Measurements from ENCODE around the gene NBPF26.
"Not testable (repeated sequence)": the region's sequence is repeated elsewhere in the genome, so short reads cannot be mapped to it uniquely, and the experiment has no call there.

NBPF26 gene

DNA sequence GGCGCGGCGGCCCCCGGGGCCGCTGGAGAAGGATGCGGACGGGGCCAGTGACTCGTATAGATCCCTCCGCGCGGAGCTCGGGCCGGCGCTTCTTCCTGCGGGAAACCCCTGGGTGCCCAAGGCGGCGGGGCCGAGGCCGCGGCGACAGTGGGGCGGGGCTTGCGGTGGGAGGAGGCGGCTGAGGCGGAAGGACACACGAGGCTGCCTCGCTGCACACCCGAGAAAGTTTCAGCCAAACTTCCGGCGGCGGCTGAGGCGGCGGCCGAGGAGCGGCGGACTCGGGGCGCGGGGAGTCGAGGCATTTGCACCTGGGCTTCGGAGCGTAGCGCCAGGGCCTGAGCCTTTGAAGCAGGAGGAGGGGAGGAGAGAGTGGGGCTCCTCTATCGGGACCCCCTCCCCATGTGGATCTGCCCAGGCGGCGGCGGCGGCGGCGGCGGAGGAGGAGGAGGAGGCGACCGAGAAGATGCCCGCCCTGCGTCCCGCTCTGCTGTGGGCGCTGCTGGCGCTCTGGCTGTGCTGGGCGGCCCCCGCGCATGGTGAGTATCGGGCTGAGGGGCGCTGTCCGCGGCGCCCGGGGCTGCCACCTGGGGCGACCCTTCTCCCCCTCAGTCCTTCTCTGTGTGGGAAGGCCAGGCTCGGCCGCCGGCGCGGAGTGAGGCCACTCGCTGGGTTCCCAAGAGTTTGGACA, at the start of gene NBPF26:
Gene NBPF26, plus strand, starts transcription at position 231 of the 688 bp plus-strand sequence.
- in situ Hi-C loops (cut with MboI; ENCODE audit: low sequenced_read_pairs), result not testable (repeated sequence)

DNA sequence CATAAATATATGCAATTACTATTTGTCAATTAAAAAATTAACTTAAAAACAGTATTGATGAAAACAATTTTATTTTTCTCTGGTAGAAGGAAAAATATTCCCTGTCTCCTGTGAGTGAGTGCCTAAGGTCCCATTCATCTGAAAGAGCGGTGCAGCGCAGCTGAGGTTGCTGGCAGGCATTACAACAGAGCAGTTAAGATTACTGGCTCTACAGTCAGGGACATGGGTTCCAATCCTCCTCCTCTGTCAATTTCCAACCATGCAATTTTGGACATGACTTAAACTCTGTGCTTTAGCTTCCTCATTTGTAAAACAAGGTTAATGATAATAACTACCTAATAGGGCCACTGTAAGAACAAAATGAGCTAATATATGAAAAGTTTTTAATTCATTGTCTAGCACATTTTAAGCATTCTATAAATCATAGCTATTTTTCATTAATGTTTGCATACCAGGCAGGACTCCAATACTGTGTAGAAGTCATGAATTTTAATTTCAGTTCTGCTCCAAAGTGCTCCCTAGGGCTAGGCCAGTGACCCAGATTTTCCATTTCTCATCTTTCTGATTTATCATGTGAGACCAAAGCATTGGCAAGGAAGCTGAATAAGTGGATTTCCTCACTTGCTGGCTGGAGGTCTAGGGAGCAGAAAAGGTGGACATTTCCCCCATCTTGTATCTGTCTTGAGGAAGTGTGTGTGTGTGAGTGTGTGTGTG, 43.5 kb upstream of the NBPF26 start:
- in situ Hi-C loops (cut with MboI; ENCODE audit: low sequenced_read_pairs), result not testable (repeated sequence)

DNA sequence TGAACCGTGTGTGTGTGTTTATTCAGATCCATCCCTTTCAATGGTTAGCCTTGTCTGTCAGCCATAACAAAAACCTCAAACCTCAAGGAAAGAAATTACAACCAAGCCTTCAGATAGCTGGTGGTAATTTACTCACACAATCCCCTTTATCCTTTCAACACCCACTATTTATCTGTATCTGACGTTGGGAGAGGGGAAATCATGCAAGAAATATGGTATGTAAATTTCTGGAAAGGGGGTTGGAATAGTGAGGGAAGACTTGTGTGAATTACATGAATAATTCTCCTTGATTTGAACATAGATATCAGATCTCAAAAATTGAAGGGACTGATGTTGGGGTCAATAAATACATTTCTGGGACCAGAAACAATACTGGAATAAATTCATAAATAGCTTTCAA, 42.8 kb upstream of the NBPF26 start:
- in situ Hi-C loops (cut with MboI; ENCODE audit: low sequenced_read_pairs), result not testable (repeated sequence)

DNA sequence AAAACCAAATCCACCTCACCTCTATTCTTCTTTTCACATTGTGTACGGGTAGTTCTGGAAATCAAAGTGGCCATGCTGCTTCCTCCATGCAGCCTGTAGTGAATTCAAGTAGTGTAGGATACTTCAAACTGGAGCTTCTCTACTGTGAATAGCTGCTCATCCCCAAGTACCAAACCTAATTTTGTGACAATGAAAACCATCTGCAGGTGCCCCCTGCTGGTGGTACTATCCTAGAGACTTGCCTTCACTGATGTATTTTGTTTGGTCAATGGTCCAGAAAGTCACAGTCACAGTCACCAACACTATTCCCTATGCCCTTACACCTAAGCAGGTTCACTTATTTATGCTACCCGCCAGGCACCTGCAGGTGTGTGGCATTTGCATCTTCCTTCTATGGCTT, 39.3 kb upstream of the NBPF26 start:
- in situ Hi-C loops (cut with MboI; ENCODE audit: low sequenced_read_pairs), result not testable (repeated sequence)

DNA sequence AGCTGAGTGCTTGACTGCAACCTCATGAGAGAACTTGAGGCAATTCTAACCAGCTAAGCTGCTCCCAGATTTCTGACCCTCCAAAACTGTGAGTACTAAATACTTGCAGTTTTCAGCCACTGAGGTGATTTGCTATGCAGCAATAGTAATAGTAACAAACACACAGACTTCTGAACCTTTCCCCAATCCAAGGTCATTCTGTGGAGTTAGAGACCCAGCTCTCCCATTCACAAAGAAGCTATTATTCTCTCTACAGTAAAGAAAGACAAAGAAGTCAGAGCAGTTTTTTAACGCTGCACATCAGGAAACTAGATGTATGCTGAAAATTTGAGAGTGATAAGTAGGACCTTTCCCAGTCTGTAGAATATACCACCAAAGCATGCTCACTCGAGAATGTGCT, 38.1 kb upstream of the NBPF26 start:
- in situ Hi-C loops (cut with MboI; ENCODE audit: low sequenced_read_pairs), result not testable (repeated sequence)

DNA sequence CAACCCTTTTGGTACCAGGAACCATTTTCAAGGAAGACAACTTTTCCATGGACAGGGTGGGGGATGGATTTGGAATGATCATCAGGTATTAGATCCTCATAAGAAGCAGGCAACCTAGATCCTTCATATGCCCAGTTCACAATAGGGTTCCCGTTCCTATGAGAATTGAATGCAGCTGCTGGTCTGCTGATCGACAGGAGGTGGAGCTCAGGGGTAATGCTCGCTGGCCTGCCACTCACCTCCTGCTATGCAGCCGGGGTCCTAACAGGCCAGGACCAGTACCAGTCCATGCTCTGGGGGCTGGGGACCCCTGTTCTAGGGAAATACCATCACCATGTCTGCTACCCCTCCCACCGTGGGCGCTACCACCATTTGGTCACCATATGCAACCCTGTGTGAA, 36.5 kb upstream of the NBPF26 start:
- in situ Hi-C loops (cut with MboI; ENCODE audit: low sequenced_read_pairs), result not testable (repeated sequence)

DNA sequence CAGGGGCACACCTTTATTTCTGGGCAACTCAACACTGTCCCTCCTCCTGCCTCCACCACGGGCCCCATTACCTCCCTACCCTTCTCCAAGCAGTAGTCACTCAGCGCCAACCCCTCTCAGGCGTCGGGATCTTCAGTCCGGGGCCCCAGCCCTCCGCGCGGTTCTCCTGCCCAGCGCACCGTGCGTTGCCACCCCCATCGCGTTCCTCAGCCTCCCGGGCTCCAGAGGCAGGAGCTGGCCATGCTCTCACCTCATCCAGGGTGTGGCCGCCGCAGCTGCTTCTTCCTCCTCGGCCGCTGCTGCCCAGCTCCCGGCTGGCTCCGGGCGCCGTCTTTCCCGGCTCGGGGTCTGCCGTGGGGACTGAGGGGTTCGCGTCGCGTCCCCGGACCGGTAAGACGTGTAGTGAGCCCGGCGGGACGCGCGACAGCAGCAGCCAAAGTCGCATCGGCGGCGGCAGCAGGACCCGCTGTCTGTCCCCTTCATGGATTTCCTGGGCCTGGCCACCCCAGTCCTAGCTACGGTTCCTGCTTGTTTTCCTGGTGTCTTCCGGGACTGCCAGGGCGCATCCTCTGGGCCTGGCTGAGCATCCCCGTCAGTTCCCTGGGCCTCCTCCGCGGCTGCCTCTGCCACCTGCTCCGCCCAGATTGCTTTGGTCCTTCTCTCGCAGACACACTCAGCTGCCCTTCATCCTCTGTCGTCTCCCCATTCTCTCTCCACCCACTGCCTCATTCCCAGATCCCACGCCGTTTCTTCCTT, 22.8 kb upstream of the NBPF26 start:
- in situ Hi-C loops (cut with MboI; ENCODE audit: low sequenced_read_pairs), result not testable (repeated sequence)

DNA sequence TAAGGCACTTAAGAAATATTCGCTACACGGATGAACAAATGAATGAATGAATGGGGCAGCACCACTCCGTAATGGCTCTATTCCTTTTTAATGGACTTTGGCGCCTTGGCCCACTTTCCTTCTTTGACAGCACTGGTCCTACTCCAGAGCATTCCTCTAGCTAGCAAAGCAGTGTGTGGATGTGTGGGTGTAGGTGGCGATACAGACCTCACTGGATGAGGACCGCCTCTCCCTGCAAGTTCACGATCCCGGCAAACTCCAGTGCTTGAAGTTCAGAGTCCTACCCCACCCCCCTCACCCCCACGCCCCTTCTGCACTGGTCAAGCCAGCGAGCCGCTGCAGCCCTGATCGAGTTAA, 409 bp upstream of the NBPF26 start:
- in situ Hi-C loops (cut with MboI; ENCODE audit: low sequenced_read_pairs), result not testable (repeated sequence)

DNA sequence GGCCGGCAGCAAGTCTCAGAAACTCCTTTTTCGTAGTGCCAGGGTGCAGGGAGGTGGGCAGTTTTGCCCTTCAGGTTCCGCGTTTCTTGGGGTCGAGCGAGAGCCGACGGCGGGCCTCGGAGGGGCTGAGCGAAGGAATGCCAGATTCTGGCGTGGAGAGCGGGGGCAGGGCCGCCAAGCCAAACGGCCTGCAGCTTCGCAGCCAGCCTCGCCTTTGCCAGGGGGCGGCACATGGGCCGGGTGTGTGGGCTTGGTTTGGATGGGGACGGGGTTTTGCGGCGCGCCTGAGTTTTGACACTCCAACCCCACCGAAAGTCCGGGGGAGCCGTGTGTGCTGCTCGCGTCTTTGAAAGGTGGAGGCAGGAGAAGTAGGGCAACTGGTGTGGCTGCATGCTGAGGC, 762 bp downstream of the NBPF26 start:
- in situ Hi-C loops (cut with MboI; ENCODE audit: low sequenced_read_pairs), result not testable (repeated sequence)

DNA sequence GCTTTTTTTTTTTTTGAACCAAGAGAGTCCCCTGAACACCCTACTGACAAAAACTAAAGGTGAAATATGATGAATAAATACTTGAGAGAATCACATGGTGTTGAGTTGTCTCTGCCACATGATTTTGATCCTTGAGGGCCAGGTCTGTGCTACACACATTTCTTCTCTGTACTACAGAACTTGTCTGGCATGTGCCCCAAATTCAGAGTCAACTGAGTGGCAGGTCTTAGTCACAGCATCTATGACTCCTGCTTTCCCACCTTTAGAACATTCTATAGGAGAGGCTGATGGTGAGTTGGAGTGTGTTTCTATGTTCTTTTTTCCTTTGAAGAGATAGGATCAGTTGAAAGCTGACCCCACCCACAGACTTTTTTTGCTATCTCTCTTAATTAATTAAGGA, 5.1 kb downstream of the NBPF26 start:
- in situ Hi-C loops (cut with MboI; ENCODE audit: low sequenced_read_pairs), result not testable (repeated sequence)

DNA sequence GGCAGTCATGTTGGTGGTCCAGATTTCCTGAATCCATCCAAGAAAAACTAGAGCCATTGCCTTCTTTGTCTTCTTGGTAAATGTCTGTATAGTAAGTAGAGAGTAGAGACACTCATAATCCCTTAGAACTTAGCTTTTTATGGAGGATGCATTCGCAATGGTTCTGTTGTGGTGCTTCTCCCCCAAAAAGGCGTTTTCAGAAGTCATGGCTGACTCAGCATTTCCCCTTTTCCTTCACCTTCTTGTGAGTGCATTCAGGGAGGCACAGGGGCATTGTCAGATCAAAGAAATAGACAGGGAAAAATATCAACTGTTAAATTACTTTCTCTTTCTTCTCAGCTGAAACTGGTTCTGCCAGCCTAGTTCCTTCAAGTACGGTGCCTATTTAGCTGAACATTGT, 45.3 kb downstream of the NBPF26 start:
- in situ Hi-C loops (cut with MboI; ENCODE audit: low sequenced_read_pairs), result not testable (repeated sequence)

DNA sequence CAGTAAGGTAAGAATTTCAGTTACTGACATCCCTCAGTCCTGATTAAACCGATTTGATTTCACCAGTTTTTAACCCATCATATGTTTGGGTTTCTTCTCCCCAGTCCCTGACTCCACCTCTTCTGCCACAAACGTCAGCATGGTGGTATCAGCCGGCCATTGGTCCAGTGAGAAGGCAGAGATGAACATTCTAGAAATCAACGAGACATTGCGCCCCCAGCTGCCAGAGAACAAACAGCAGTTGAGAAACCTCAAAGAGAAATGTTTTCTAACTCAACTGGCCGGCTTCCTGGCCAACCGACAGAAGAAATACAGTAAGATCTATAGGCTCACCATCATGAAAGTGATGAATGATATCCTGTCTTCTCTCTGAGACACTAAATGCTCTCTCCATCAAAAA, 81.7 kb downstream of the NBPF26 start:
- in situ Hi-C loops (cut with MboI; ENCODE audit: low sequenced_read_pairs), result not testable (repeated sequence)

DNA sequence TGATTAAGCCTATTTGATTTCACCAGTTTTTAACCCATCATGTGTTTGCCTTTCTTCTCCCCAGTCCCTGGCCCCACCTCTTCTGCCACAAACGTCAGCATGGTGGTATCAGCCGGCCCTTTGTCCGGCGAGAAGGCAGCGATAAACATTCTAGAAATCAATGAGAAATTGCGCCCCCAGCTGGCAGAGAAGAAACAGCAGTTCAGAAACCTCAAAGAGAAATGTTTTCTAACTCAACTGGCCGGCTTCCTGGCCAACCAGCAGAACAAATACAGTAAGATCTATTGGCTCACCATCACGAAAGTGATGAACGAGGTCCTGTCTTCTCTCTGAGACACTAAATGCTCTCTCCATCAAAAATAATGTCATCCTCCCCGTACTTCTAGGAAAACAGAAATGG, 88.1 kb downstream of the NBPF26 start:
- in situ Hi-C loops (cut with MboI; ENCODE audit: low sequenced_read_pairs), result not testable (repeated sequence)

DNA sequence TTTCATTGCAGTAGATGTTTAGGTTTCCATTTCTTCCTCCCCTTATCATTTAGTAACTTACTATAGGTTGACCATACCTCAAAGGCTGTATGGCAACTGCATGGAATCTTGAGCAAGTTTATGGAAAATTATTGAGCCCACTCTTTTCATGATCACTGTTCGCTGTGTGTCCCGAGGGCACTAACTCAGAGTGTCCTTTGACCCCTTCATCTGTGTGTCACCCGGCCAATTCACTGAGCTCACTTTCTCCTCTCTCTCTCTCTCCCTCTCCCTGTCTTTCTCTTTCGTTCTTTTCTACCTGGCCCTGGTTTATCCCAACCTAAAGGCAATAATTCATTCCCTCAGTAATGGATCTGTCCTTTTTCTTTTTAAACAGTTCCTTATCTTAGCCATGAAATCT, 101.3 kb downstream of the NBPF26 start:
- in situ Hi-C loops (cut with MboI; ENCODE audit: low sequenced_read_pairs), result not testable (repeated sequence)

DNA sequence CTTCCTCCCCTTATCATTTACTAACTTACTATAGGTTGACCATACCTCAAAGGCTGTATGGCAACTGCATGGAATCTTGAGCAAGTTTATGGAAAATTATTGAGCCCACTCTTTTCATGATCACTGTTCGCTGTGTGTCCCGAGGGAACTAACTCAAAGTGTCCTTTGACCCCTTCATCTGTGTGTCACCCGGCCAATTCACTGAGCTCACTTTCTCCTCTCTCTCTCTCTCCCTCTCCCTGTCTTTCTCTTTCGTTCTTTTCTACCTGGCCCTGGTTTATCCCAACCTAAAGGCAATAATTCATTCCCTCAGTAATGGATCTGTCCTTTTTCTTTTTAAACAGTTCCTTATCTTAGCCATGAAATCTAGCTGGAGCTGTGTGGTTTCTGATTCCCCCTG, 102.9 kb downstream of the NBPF26 start:
- in situ Hi-C loops (cut with MboI; ENCODE audit: low sequenced_read_pairs), result not testable (repeated sequence)

DNA sequence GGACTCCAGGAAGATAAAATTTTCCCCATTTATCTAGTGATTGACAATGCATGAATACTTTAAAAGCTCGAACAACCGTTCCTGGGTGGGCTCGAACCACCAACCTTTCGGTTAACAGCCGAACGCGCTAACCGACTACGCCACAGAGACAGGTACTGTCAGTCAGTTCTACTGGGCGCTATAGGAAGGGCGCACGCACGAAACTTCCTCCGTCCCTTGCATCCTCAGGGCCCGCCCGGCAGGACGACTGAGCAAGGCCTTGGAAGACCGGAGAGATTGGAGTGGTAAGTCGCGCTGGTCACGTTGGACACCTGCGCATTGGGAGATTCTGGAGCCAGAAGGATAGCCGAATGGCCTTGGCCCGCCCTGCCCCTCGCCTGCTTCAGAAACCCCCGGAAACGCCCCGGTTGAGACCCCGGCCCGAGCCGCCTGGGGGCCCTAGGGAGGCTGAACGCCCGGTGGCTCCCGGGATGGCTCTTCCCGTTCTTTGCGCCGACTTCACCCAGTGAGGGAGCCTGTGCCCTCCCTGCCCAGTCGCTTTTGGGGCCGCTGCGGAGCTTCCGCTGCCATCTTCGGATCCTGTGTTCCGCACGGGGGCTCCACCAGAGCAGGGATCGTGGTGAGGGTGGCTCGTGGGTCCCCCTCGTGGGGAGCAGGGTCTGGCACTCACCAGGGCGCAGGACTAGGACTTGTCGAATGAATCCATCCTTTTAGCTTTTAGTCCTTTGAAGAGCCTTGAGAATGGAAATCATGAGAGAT, 120.6 kb downstream of the NBPF26 start:
- in situ Hi-C loops (cut with MboI; ENCODE audit: low sequenced_read_pairs), result not testable (repeated sequence)

DNA sequence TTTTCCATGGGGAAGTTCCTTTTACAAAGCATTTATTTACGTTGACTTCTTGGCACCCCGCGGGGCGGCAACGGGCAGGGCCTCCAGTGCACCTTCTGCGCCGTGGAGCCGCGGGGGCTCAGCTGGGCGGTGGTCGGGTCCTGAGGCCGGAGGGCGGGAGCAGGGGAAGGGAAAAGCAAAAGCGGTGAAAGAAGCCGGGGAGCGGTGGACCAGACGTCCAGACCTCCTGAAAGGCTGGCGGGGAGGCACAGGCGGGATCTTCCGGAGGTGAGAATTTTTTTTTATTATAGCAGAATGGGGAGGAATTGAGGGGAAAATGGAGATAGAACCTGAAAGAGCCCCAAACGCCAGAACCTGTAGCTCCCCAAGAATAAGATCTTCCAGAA, 121.2 kb downstream of the NBPF26 start:
- in situ Hi-C loops (cut with MboI; ENCODE audit: low sequenced_read_pairs), result not testable (repeated sequence)

DNA sequence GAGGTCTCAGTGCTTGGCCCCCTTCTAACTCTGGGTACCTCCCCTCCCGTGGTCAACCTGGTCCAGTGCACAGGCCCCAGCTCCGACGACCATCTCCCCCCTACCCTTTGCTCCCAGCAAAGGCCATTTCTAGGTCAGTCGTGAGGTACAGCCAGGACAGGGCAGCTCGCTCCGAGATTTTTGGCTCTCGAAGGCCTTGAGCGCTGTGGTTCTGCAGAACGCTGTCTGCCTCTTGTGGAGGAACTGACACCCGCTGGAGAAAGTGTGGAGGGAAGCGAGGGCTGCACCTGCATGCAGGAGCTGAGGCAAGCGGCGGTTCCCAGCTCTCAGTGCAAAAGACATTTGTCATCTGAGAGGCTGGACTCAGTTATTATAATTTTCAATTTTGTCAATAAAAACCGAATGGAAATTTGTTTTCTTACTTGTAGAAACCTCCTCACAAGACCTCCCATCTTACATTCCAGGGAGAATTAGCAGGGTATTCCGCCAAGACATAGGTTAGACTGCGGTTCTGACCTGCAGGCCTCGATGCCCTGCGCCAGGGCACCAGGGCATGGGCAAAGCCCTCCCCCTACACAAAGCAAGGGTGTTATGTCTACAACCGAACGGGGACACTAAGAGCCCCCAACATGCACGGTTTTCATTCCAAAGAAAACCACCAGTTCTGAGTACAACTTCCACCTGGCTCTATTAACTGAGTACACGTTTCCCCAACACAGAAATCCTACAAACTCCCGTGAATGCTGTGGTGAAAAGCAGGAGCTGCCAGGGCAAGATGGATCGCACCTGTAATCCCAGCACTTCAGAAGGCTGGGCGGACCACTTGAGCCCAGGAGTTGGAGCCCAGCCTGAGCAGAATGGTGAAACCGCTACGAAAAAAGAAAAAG, 125.9 kb downstream of the NBPF26 start:
- in situ Hi-C loops (cut with MboI; ENCODE audit: low sequenced_read_pairs), result not testable (repeated sequence)

DNA sequence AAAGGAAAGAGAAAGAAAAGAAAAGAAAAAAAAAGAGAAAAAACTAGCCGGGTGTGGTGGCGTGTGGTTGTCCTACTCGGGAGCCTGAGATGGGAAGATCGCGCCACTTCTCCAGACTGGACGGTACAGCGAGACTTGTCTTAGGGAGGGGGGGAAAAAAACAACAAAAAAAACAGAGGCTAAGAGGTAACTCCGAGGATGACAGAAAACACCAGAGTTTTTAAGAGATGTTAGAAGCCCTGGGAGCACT, 126.5 kb downstream of the NBPF26 start:
- in situ Hi-C loops (cut with MboI; ENCODE audit: low sequenced_read_pairs), result not testable (repeated sequence)
